H1 (cell line): Measurements from ENCODE around the gene LTBP3. TPM values are rescaled to one million over a fixed set of nuclear protein-coding genes. Genes with fewer than 3 reads are reported as not detected.
A peak's percentile ranks its signal among the peaks of the same experiment; 100 is the strongest.

ENCODE experiments used
- CTCF ChIA-PET: fragments of 300-600 bp; sonication (Branson Sonifier 250); formaldehyde crosslinking; loops from one replicate; lab custom pipeline; 2021; ENCODE audit not compliant: partially characterized antibody; lab: Charles Lee
- POLR2A ChIA-PET: fragments of 300-600 bp; sonication (Branson Sonifier 250); formaldehyde crosslinking; loops from one replicate; lab custom pipeline; 2021; ENCODE audit warnings: inconsistent platforms; ENCODE audit not compliant: partially characterized antibody; lab: Charles Lee
- DNase-seq, 2 experiments: peaks; one replicate each; pipeline versions ENCODE4 v3.0.0 to v3.0.0-alpha.2; 2010 to 2022; ENCODE audit warnings: low spot score in 2 of 2, low read depth in 1 of 2, mixed read lengths in 1 of 2
- FAIRE-seq: peaks from 2 replicates; lab custom pipeline; 2011; peaks lifted over from hg19 to GRCh38; lab: Jason Lieb, UNC
- H2AFZ ChIP-seq: 2 replicates; pipeline ENCODE4 v1.8.1; 2012; ENCODE audit warnings: low read length, inconsistent platforms
- H2AK5ac ChIP-seq: 2 replicates; pipeline ENCODE4 v1.6.1; 2013; ENCODE audit warnings: low read depth, low read length
- H2BK120ac ChIP-seq: replicated peaks from 2 replicates; pipeline ENCODE3; 2013; ENCODE audit warnings: low read depth, low read length, inconsistent platforms
- H2BK12ac ChIP-seq: 2 replicates; pipeline ENCODE4 v1.6.1; 2013; ENCODE audit warnings: low read depth, low read length
- H2BK15ac ChIP-seq: 2 replicates; pipeline ENCODE4 v1.6.1; 2013; ENCODE audit warnings: low read length
- H2BK20ac ChIP-seq: 2 replicates; pipeline ENCODE4 v1.6.1; 2013; ENCODE audit warnings: low read length
- H2BK5ac ChIP-seq: 2 replicates; pipeline ENCODE4 v1.6.1; 2013; ENCODE audit warnings: low read depth, low read length
- H3K14ac ChIP-seq: 2 replicates; pipeline ENCODE4 v1.6.1; 2013; ENCODE audit warnings: inconsistent platforms; ENCODE audit not compliant: insufficient read length
- H3K18ac ChIP-seq: 2 replicates; pipeline ENCODE4 v1.6.1; 2013; ENCODE audit warnings: low read length; ENCODE audit errors: extremely low read depth
- H3K23ac ChIP-seq: 2 replicates; pipeline ENCODE4 v1.6.1; 2013; ENCODE audit warnings: inconsistent platforms; ENCODE audit not compliant: insufficient read length
- H3K23me2 ChIP-seq: 2 replicates; pipeline ENCODE4 v1.6.1; 2013; ENCODE audit warnings: low read depth, low read length
- H3K27ac ChIP-seq: 2 replicates; pipeline ENCODE4 v1.6.1; 2011; ENCODE audit warnings: low read depth, low read length, inconsistent platforms
- H3K27me3 ChIP-seq, 4 experiments: replicated peaks in 1 of 4; 1 replicate in 1 of 4; 2 replicates in 3 of 4; pipeline versions ENCODE4 v1.6.1 to v1.8.1; 2011 to 2013; ENCODE audit warnings: low read length in 3 of 4, mild to moderate bottlenecking in 3 of 4, inconsistent platforms in 2 of 4, mixed read lengths in 2 of 4, moderate library complexity in 1 of 4; ENCODE audit not compliant: control insufficient read depth in 3 of 4, insufficient read depth in 3 of 4; ENCODE audit errors: extremely low read depth in 1 of 4
- H3K36me3 ChIP-seq, 4 experiments: 2 replicates each; pipeline versions ENCODE4 v1.6.1 to v1.8.1; 2011 to 2013; ENCODE audit warnings: mild to moderate bottlenecking in 4 of 4, low read length in 3 of 4, moderate library complexity in 2 of 4, control low read depth in 1 of 4, inconsistent platforms in 1 of 4; ENCODE audit not compliant: insufficient read depth in 4 of 4, control insufficient read depth in 2 of 4
- H3K4ac ChIP-seq: replicated peaks from 2 replicates; pipeline ENCODE3; 2013; ENCODE audit warnings: low read length, low read depth, mixed read lengths, inconsistent platforms; ENCODE audit not compliant: insufficient read length
- H3K4me1 ChIP-seq, 4 experiments: replicated peaks in 1 of 4; 1 replicate in 1 of 4; 2 replicates in 3 of 4; pipeline versions ENCODE4 v1.6.1 to v1.8.1; 2011 to 2013; ENCODE audit warnings: low read length in 3 of 4, inconsistent platforms in 2 of 4, mixed read lengths in 1 of 4; ENCODE audit not compliant: insufficient read depth in 4 of 4, control insufficient read depth in 3 of 4
- H3K4me2 ChIP-seq, 2 experiments: 2 replicates each; pipeline versions ENCODE4 v1.6.1 to v1.8.1; 2011 to 2013; ENCODE audit warnings: low read depth in 2 of 2, low read length in 2 of 2, control low read depth in 1 of 2, inconsistent platforms in 1 of 2, mild to moderate bottlenecking in 1 of 2; ENCODE audit not compliant: insufficient read depth in 1 of 2
- H3K4me3 ChIP-seq, 4 experiments: fragments of 200-600, 300-600 bp in 1 of 4; sonication (generic), shearing (Covaris generic), sonication (Bioruptor Twin) in 1 of 4; 2 replicates each; pipeline versions ENCODE4 v1.5.1 to v1.8.1; 2011 to 2016; ENCODE audit warnings: low read length in 4 of 4, low read depth in 3 of 4, control low read depth in 2 of 4, inconsistent platforms in 2 of 4, mild to moderate bottlenecking in 2 of 4, mixed read lengths in 1 of 4, moderate library complexity in 1 of 4; ENCODE audit not compliant: insufficient read depth in 2 of 4; ENCODE audit errors: extremely low read depth in 1 of 4
- H3K56ac ChIP-seq: replicated peaks from 2 replicates; pipeline ENCODE3; 2013; ENCODE audit warnings: low read depth, mild to moderate bottlenecking, mixed read lengths, low read length, inconsistent platforms; ENCODE audit not compliant: insufficient read length
- H3K79me1 ChIP-seq: 2 replicates; pipeline ENCODE4 v1.6.1; 2013; ENCODE audit warnings: low read depth, low read length, control low read depth
- H3K79me2 ChIP-seq, 2 experiments: 2 replicates each; pipeline versions ENCODE4 v1.6.1 to v1.8.1; 2012 to 2013; ENCODE audit warnings: low read length in 2 of 2, mild to moderate bottlenecking in 2 of 2, inconsistent platforms in 1 of 2; ENCODE audit not compliant: insufficient read depth in 2 of 2, control insufficient read depth in 1 of 2
- H3K9ac ChIP-seq, 4 experiments: replicated peaks in 1 of 4; 1 replicate in 1 of 4; 2 replicates in 3 of 4; pipeline versions ENCODE4 v1.6.1 to v1.8.1; 2011 to 2013; ENCODE audit warnings: low read depth in 3 of 4, low read length in 3 of 4, control low read depth in 2 of 4, mild to moderate bottlenecking in 2 of 4, moderate library complexity in 2 of 4, inconsistent platforms in 1 of 4; ENCODE audit errors: extremely low read depth in 1 of 4
- H3K9me3 ChIP-seq, 2 experiments: 2 replicates each; pipeline versions ENCODE4 v1.6.1 to v1.8.1; 2012 to 2013; ENCODE audit warnings: mild to moderate bottlenecking in 2 of 2, moderate library complexity in 2 of 2, control low read depth in 1 of 2, inconsistent platforms in 1 of 2, low read depth in 1 of 2, low read length in 1 of 2, mixed read lengths in 1 of 2; ENCODE audit not compliant: insufficient read depth in 2 of 2
- H4K20me1 ChIP-seq, 2 experiments: replicated peaks in 1 of 2; 2 replicates each; pipeline versions ENCODE3 to v1.8.1; 2011 to 2013; ENCODE audit warnings: inconsistent platforms in 2 of 2, low read length in 2 of 2, mild to moderate bottlenecking in 1 of 2; ENCODE audit not compliant: insufficient read depth in 2 of 2, control insufficient read depth in 1 of 2
- H4K5ac ChIP-seq: 2 replicates; pipeline ENCODE4 v1.6.1; 2013; ENCODE audit warnings: low read length, low read depth, mixed read lengths, inconsistent platforms; ENCODE audit not compliant: insufficient read length
- H4K8ac ChIP-seq: 2 replicates; pipeline ENCODE4 v1.8.0; 2013; ENCODE audit warnings: mild to moderate bottlenecking, moderate library complexity, low read length, inconsistent platforms; ENCODE audit not compliant: insufficient read depth; ENCODE audit errors: extremely low read depth
- H4K91ac ChIP-seq: replicated peaks from 2 replicates; pipeline ENCODE3; 2013; ENCODE audit warnings: low read length, mixed read lengths, inconsistent platforms; ENCODE audit not compliant: insufficient read length
- GTF2F1 ChIP-seq: IDR thresholded peaks from 2 replicates; pipeline ENCODE4 v1.6.1; 2012; ENCODE audit warnings: low read depth, low read length, improper control_type of control experiment, borderline replicate concordance
- HDAC2 ChIP-seq, 2 experiments: fragments of 300-600 bp in 1 of 2; sonication (generic) in 1 of 2; IDR thresholded peaks; 2 replicates each; pipeline ENCODE4 v1.6.1; 2011 to 2012; ENCODE audit warnings: low read depth in 2 of 2, low read length in 2 of 2, mild to moderate bottlenecking in 2 of 2, moderate library complexity in 2 of 2, borderline replicate concordance in 1 of 2, inconsistent platforms in 1 of 2
- POLR2A ChIP-seq, 2 experiments: IDR thresholded peaks; 1 replicate in 1 of 2; 2 replicates in 1 of 2; pipeline ENCODE4 v1.6.1; 2011; ENCODE audit warnings: low read depth in 2 of 2, low read length in 2 of 2, mild to moderate bottlenecking in 2 of 2; ENCODE audit errors: control extremely low read depth in 1 of 2
- POLR2AphosphoS5 ChIP-seq: IDR thresholded peaks from 2 replicates; pipeline ENCODE4 v1.6.1; 2011; ENCODE audit warnings: low read depth, low read length
- POU5F1 ChIP-seq: IDR thresholded peaks from 2 replicates; pipeline ENCODE4 v1.6.1; 2011; ENCODE audit warnings: low read depth, mild to moderate bottlenecking, low read length, moderate library complexity
- RNF2 ChIP-seq: fragments of 200-900, 300-1000 bp; sonication (generic); IDR thresholded peaks from 2 replicates; pipeline ENCODE4 v1.7.1; 2016; ENCODE audit warnings: borderline replicate concordance, low read depth, mild to moderate bottlenecking, antibody characterized with exemption, low read length; ENCODE audit not compliant: poor library complexity, severe bottlenecking; ENCODE audit errors: missing control alignments
- SIX5 ChIP-seq: IDR thresholded peaks from 2 replicates; pipeline ENCODE4 v1.6.1; 2011; ENCODE audit warnings: mild to moderate bottlenecking, low read depth, low read length
- SP1 ChIP-seq: IDR thresholded peaks from 2 replicates; pipeline ENCODE4 v1.6.1; 2011; ENCODE audit warnings: low read depth, low read length
- TAF1 ChIP-seq: IDR thresholded peaks from 2 replicates; pipeline ENCODE4 v1.6.1; 2011; ENCODE audit warnings: mild to moderate bottlenecking, low read depth, low read length
- TBP ChIP-seq: IDR thresholded peaks from 2 replicates; pipeline ENCODE4 v1.6.1; 2011; ENCODE audit warnings: low read depth, low read length, improper control_type of control experiment
- WGBS, 2 experiments: shearing (Covaris generic) in 1 of 2; methylation state at CpG; one replicate each; pipeline versions ENCODE4 v1.1.6 to v1.1.7; 2013 to 2015; ENCODE audit warnings: low lambda C conversion rate in 2 of 2, mixed read lengths in 2 of 2, inconsistent platforms in 1 of 2, low coverage in 1 of 2, missing lambda C conversion rate in 1 of 2; ENCODE audit not compliant: insufficient replicate concordance in 2 of 2, insufficient coverage in 1 of 2, insufficient read length in 1 of 2; ENCODE audit errors: extremely low coverage in 1 of 2, missing lambda C conversion rate in 1 of 2; 5-methylcytosine and 5-hydroxymethylcytosine counted together
- polyA plus RNA-seq, 7 experiments: library from polyadenylated mRNA; depleted of rRNA in 3 of 7; stranded (reverse) in 5 of 7; unstranded in 2 of 7; fragments of >200 nt in 5 of 7; fragments of 200-250 nt in 2 of 7; gene quantifications; 1 replicate in 5 of 7; 2 replicates in 1 of 7; 4 replicates in 1 of 7; pipeline versions ENCODE4 v1.2.1 to v1.2.3, GENCODE V29; 2011 to 2013; ENCODE audit warnings: missing spikeins in 2 of 7, mixed read lengths in 2 of 7
- total RNA-seq: library from RNA; stranded (reverse); fragmentation: NEBNext Ultra II Directional; extraction: Animal tissue kit (Norgen Biotek cat#: 25700); gene quantifications from 2 replicates; pipeline ENCODE4 v1.2.1, GENCODE V29; 2021

LTBP3 gene
- total and polyA plus RNA-seq, 2 of the 8 experiments (the other 6 are each of a cell fraction or from before 2014, with no cell fraction given), result 12.8 to 17.8 TPM

GRCh38 chr11:65500387-65501185 is 57.6 kb downstream of the LTBP3 start:
- Histone ChIP-seq H3K36me3 (peaks cover 35 to 57% (median 45%) of the 10 kb centered on the region in 4 experiments), H3K27ac (peak overlapping the region; percentile 55), H3K27me3 (no peaks in the 10 kb centered on the region), H4K91ac (no peak overlapping the region), H2BK12ac (no peak overlapping the region), H3K14ac (no peak overlapping the region), H4K20me1 (peaks cover 40 to 50% of the 10 kb centered on the region in 2 experiments), H3K18ac (no peak overlapping the region; the same call in 1 of the 2 replicates), H2BK20ac (no peak overlapping the region), H3K56ac (no peak overlapping the region), H3K4me2 (peak overlapping the region; percentile 75 to 90), H3K79me1 (no peaks in the 10 kb centered on the region), H2BK5ac (no peak overlapping the region; the same call in 1 of the 2 replicates), H4K8ac (no peak overlapping the region), H3K23ac (no peak overlapping the region), H3K4me3 (peak overlapping the region; percentile 93 to 100 (median 98)), H3K9ac (peak overlapping the region; percentile 95 to 99 (median 96)), H2BK15ac (no peak overlapping the region), H3K23me2 (peaks cover 15% of the 10 kb centered on the region), H2AFZ (no peak overlapping the region), H2AK5ac (no peak overlapping the region), H3K4ac (no peak overlapping the region), H3K4me1 (peaks cover 7 to 15% (median 10%) of the 10 kb centered on the region in 4 experiments; a peak in 6 of 7 replicates), H2BK120ac (no peak overlapping the region), H3K9me3 (no peaks in the 10 kb centered on the region), H3K79me2 (peaks cover 52 to 86% of the 10 kb centered on the region in 2 experiments), H4K5ac (no peak overlapping the region)
- no peak for FAIRE-seq
- ChIA-PET POLR2A (interaction anchor here (0.7 to 29.8 kb wide), 36 partner anchors 5 to 356 kb away, joined by 3 to 1569 read pairs (median 6); partner anchors contain the start of genes DPF2, FAM89B, FRMD8 and KCNK7), CTCF (interaction anchor here (1.0 to 29.0 kb wide), 8 partner anchors 6 to 184 kb away, joined by 3 to 809 read pairs (median 29); partner anchors contain the start of genes MALAT1 and ZNRD2)
- WGBS, 2 experiments, result 1% methylated on average over 20 of the region's 20 CpGs; no CpG with 5 or more reads in 1 of the 2 experiments
- no peak for DNase-seq
- TF ChIP-seq POU5F1 (no peak), POLR2A (IDR thresholded peaks at IDR 0.05; ENCODE audit: control extremely low read depth in 1 of 2, low read depth in 2 of 2, low read length in 2 of 2) (peak in 1 of 2 experiments; percentile 99; a peak in 2 of 3 replicates), TBP (peak; percentile 48; the same call in 1 of the 2 replicates), POLR2AphosphoS5 (peak; percentile 100), HDAC2 (IDR thresholded peaks at IDR 0.05; ENCODE audit: borderline replicate concordance in 1 of 2, low read depth in 2 of 2, low read length in 2 of 2) (peak in 1 of 2 experiments; percentile 53; a peak in 1 of 4 replicates), SP1 (peak; percentile 34; the same call in 1 of the 2 replicates), SIX5 (peak; percentile 11; the same call in 1 of the 2 replicates), TAF1 (peak; percentile 35; the same call in 1 of the 2 replicates), RNF2 (no peak), GTF2F1 (0 out of 2 replicates have a peak, but pooled peaks have one; percentile 18)
